ENCODE results near the gene NDUFS4.

- TF ChIP-seq CTCF (conservative IDR thresholded peaks at IDR 0.05), result no peak
- no peak for TF ChIP-seq EZH2 (IDR thresholded peaks at IDR 0.05; ENCODE audit: low read depth)
Measured at GRCh38 chr5:53694520-53695022, 134.1 kb downstream of the NDUFS4 start.

Measured in PC-9 (cell line).